Measurements from ENCODE around the gene SPSB1. TPM values are rescaled to one million over a fixed set of nuclear protein-coding genes. Genes with fewer than 3 reads are reported as not detected.

Gene SPSB1
- total and polyA plus RNA-seq, 2 experiments from 2014 or later: 2.4 to 6.8 TPM

GRCh38 chr1:9307303-9307702 is 14.6 kb downstream of the SPSB1 start:
- no peaks in the 10 kb centered on the region for H3K27me3 ChIP-seq (ENCODE audit: insufficient read depth)
- H3K79me2 ChIP-seq (replicated peaks; ENCODE audit: insufficient read depth): no peaks in the 10 kb centered on the region
- no peak overlapping the region for H3K4me2 ChIP-seq
- no peak for TF ChIP-seq CTCF (conservative IDR thresholded peaks at IDR 0.05; ENCODE audit: low read depth in 2 of 2)
- no peak for TF ChIP-seq STAT1 (IDR thresholded peaks at IDR 0.05; ENCODE audit: unreplicated experiment)
- TF ChIP-seq ZNF114 (CRISPR knock-in tag; IDR thresholded peaks at IDR 0.05): no peak
- TF ChIP-seq JUNB (IDR thresholded peaks at IDR 0.05; ENCODE audit: unreplicated experiment): no peak
- TF ChIP-seq POLR2AphosphoS5 (IDR thresholded peaks at IDR 0.05; ENCODE audit: low read depth): no peak
- H3K9me3 Mint-ChIP-seq: no peaks in the 10 kb centered on the region
- no peak overlapping the region for H2AFZ ChIP-seq
- H3K36me3 Mint-ChIP-seq (ENCODE audit: low read depth): no peaks in the 10 kb centered on the region
- no peak for ATAC-seq
- peaks cover 11% of the 10 kb centered on the region for H3K27me3 Mint-ChIP-seq (ENCODE audit: insufficient read depth, low read depth, poor library complexity)
- H3K4me1 ChIP-seq (ENCODE audit: insufficient read depth): no peaks in the 10 kb centered on the region
- H3K4me1 Mint-ChIP-seq: no peaks in the 10 kb centered on the region
- H3K9me2 ChIP-seq (ENCODE audit: insufficient read depth): no peaks in the 10 kb centered on the region
- no peak overlapping the region for H3K27ac Mint-ChIP-seq
- no peaks in the 10 kb centered on the region; the same call in 1 of the 2 replicates for H4K20me1 ChIP-seq (replicated peaks; ENCODE audit: insufficient read depth)
- H3K4me3 Mint-ChIP-seq: no peak overlapping the region
- H3K36me3 ChIP-seq (ENCODE audit: insufficient read depth): no peaks in the 10 kb centered on the region
- H3K4me3 ChIP-seq: no peak overlapping the region
- no peaks in the 10 kb centered on the region for H3F3A ChIP-seq (replicated peaks; ENCODE audit: low read depth)
- no peak overlapping the region for H3K27ac ChIP-seq (ENCODE audit: low read depth)
- no peak for DNase-seq (ENCODE audit: low spot score)

DNA sequence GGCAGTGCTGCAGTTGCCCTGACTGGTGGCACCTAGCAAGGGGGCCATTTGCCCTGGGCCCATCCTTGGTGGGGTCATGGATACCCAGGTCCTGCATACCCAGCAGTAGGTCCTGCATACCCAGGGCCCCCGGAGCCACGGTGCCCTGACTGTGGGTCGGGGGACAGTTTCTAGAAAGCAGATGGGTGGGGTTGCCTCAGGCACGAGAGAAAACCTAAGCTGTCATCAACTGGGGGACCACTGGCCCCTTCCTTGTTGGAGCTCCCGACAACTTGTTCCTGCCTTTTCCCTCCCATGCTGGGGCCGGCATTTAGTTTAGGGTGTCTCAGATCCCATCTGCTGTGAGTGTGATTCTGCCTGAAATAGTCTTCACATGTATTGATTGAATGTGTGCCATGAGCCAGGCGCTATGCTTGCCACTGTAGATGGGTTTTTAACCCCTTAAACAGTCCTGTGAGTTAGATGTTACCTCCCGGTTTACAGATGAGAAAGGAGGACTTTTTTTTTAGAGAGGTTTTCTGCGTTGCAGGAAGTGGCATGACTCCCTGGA is 15.6 kb downstream of the SPSB1 start:
- no peaks in the 10 kb centered on the region for H3K27me3 ChIP-seq (ENCODE audit: insufficient read depth)
- no peaks in the 10 kb centered on the region for H3K36me3 Mint-ChIP-seq (ENCODE audit: low read depth)
- peaks cover 6% of the 10 kb centered on the region for H3K27me3 Mint-ChIP-seq (ENCODE audit: insufficient read depth, low read depth, poor library complexity)
- no peak overlapping the region for H3K27ac ChIP-seq (ENCODE audit: low read depth)
- H3K4me3 Mint-ChIP-seq: no peak overlapping the region
- no peaks in the 10 kb centered on the region for H3K36me3 ChIP-seq (ENCODE audit: insufficient read depth)
- no peak for ATAC-seq
- no peaks in the 10 kb centered on the region for H3F3A ChIP-seq (replicated peaks; ENCODE audit: low read depth)
- H3K79me2 ChIP-seq (replicated peaks; ENCODE audit: insufficient read depth): no peaks in the 10 kb centered on the region
- no peaks in the 10 kb centered on the region for H3K9me2 ChIP-seq (ENCODE audit: insufficient read depth)
- no peaks in the 10 kb centered on the region for H3K4me1 Mint-ChIP-seq
- H3K27ac Mint-ChIP-seq: no peak overlapping the region
- H3K4me3 ChIP-seq: no peak overlapping the region
- H3K4me1 ChIP-seq (ENCODE audit: insufficient read depth): no peaks in the 10 kb centered on the region
- no peak for DNase-seq (ENCODE audit: low spot score)
- H2AFZ ChIP-seq: no peak overlapping the region
- TF ChIP-seq ZNF114 (CRISPR knock-in tag; IDR thresholded peaks at IDR 0.05) (no peak), CREB1 (CRISPR knock-in tag; IDR thresholded peaks at IDR 0.05; ENCODE audit: low read depth) (no peak), NANOG (IDR thresholded peaks at IDR 0.05; ENCODE audit: borderline replicate concordance) (no peak), STAT1 (IDR thresholded peaks at IDR 0.05; ENCODE audit: unreplicated experiment) (no peak), EZH2 (IDR thresholded peaks at IDR 0.05; ENCODE audit: low read depth, unreplicated experiment) (no peak)
- TF ChIP-seq, protein P1, sequence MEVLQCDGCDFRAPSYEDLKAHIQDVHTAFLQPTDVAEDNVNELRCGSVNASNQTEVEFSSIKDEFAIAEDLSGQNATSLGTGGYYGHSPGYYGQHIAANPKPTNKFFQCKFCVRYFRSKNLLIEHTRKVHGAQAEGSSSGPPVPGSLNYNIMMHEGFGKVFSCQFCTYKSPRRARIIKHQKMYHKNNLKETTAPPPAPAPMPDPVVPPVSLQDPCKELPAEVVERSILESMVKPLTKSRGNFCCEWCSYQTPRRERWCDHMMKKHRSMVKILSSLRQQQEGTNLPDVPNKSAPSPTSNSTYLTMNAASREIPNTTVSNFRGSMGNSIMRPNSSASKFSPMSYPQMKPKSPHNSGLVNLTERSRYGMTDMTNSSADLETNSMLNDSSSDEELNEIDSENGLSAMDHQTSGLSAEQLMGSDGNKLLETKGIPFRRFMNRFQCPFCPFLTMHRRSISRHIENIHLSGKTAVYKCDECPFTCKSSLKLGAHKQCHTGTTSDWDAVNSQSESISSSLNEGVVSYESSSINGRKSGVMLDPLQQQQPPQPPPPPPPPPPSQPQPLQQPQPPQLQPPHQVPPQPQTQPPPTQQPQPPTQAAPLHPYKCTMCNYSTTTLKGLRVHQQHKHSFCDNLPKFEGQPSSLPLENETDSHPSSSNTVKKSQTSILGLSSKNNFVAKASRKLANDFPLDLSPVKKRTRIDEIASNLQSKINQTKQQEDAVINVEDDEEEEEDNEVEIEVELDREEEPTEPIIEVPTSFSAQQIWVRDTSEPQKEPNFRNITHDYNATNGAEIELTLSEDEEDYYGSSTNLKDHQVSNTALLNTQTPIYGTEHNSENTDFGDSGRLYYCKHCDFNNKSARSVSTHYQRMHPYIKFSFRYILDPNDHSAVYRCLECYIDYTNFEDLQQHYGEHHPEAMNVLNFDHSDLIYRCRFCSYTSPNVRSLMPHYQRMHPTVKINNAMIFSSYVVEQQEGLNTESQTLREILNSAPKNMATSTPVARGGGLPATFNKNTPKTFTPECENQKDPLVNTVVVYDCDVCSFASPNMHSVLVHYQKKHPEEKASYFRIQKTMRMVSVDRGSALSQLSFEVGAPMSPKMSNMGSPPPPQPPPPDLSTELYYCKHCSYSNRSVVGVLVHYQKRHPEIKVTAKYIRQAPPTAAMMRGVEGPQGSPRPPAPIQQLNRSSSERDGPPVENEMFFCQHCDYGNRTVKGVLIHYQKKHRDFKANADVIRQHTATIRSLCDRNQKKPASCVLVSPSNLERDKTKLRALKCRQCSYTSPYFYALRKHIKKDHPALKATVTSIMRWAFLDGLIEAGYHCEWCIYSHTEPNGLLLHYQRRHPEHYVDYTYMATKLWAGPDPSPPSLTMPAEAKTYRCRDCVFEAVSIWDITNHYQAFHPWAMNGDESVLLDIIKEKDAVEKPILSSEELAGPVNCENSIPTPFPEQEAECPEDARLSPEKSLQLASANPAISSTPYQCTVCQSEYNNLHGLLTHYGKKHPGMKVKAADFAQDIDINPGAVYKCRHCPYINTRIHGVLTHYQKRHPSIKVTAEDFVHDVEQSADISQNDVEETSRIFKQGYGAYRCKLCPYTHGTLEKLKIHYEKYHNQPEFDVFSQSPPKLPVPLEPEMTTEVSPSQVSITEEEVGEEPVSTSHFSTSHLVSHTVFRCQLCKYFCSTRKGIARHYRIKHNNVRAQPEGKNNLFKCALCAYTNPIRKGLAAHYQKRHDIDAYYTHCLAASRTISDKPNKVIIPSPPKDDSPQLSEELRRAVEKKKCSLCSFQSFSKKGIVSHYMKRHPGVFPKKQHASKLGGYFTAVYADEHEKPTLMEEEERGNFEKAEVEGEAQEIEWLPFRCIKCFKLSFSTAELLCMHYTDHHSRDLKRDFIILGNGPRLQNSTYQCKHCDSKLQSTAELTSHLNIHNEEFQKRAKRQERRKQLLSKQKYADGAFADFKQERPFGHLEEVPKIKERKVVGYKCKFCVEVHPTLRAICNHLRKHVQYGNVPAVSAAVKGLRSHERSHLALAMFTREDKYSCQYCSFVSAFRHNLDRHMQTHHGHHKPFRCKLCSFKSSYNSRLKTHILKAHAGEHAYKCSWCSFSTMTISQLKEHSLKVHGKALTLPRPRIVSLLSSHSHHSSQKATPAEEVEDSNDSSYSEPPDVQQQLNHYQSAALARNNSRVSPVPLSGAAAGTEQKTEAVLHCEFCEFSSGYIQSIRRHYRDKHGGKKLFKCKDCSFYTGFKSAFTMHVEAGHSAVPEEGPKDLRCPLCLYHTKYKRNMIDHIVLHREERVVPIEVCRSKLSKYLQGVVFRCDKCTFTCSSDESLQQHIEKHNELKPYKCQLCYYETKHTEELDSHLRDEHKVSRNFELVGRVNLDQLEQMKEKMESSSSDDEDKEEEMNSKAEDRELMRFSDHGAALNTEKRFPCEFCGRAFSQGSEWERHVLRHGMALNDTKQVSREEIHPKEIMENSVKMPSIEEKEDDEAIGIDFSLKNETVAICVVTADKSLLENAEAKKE (CRISPR knock-in tag; IDR thresholded peaks at IDR 0.05): no peak
- H3K4me2 ChIP-seq: no peak overlapping the region
- no peaks in the 10 kb centered on the region for H3K9me3 Mint-ChIP-seq
- H4K20me1 ChIP-seq (replicated peaks; ENCODE audit: insufficient read depth): no peaks in the 10 kb centered on the region; the same call in 1 of the 2 replicates

Measured in GM23338 (cell line).